ENCODE data around the gene NEB. TPM values are rescaled to one million over a fixed set of nuclear protein-coding genes. Genes with fewer than 3 reads are reported as not detected.

The NEB gene
- polyA plus RNA-seq, 1 of the 3 experiments (the other 2 are of a cell fraction) = 0.02 TPM

DNA sequence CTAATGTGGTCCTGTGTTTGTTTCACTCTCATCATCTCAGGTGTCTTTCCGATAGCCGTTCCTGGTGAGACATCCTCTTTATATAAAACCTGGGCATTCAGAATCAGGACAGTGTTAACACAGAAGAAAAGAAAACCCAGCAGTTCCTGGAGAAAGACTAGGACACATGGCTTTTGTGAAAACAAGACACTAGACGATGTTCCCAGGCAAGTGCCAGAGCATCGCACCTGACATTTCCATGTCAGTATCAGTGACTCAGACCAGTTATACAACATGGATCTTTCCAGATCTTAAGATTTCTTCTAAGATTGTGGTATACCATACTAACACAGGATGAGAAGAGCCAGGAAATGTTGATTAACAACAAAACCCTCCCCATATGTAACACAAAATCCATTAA lies 228.1 kb downstream of the NEB start:
- WGBS (ENCODE audit: low lambda C conversion rate) = 99% methylated on average over 4 of the region's 4 CpGs
- POLR2A ChIA-PET = no interaction called here
- no peak for DNase-seq
- no peak overlapping the region for H2AFZ ChIP-seq (ENCODE audit: low read depth)
- CTCF ChIA-PET = no interaction called here
- H3K27ac ChIP-seq (ENCODE audit: low read depth in 2 of 2, low read length in 1 of 2) = no peak overlapping the region
- H3K4me1 ChIP-seq (ENCODE audit: control insufficient read depth in 1 of 2, insufficient read depth in 2 of 2, low read depth in 1 of 2, low read length in 1 of 2) = no peaks in the 10 kb centered on the region
- no peaks in the 10 kb centered on the region for H3K79me2 ChIP-seq (ENCODE audit: insufficient read depth)
- H3K27me3 ChIP-seq (ENCODE audit: insufficient read depth) = no peaks in the 10 kb centered on the region
- no peaks in the 10 kb centered on the region for H3F3A ChIP-seq (replicated peaks; ENCODE audit: insufficient read depth)
- no peak overlapping the region for H3K4me2 ChIP-seq
- H3K9me2 ChIP-seq = 0 out of 2 replicates have a peak, but pooled peaks cover 2% of the 10 kb centered on the region
- H3K36me3 ChIP-seq (replicated peaks in 1 of 2; ENCODE audit: control insufficient read depth in 1 of 2, insufficient read depth in 2 of 2, low read length in 1 of 2) = peaks cover 2 to 6% of the 10 kb centered on the region in 2 experiments
- TF ChIP-seq YY1 (IDR thresholded peaks at IDR 0.05; ENCODE audit: low read depth) (no peak), RFX5 (IDR thresholded peaks at IDR 0.05; ENCODE audit: low read length) (no peak), GABPA (IDR thresholded peaks at IDR 0.05; ENCODE audit: low read depth) (no peak), TEAD4 (IDR thresholded peaks at IDR 0.05; ENCODE audit: borderline replicate concordance, insufficient read depth) (no peak), ELF1 (IDR thresholded peaks at IDR 0.05) (no peak), USF1 (IDR thresholded peaks at IDR 0.05; ENCODE audit: borderline replicate concordance, low read depth) (no peak), RCOR1 (IDR thresholded peaks at IDR 0.05; ENCODE audit: low read length) (no peak), FOXM1 (IDR thresholded peaks at IDR 0.05; ENCODE audit: low read depth) (no peak), TAF1 (IDR thresholded peaks at IDR 0.05; ENCODE audit: borderline replicate concordance, low read depth, low read length) (no peak), POLR2AphosphoS5 (IDR thresholded peaks at IDR 0.05; ENCODE audit: low read depth, low read length) (no peak), SMC3 (IDR thresholded peaks at IDR 0.05; ENCODE audit: low read depth, low read length) (no peak)
- TF ChIP-seq, protein P1, sequence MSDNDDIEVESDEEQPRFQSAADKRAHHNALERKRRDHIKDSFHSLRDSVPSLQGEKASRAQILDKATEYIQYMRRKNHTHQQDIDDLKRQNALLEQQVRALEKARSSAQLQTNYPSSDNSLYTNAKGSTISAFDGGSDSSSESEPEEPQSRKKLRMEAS (IDR thresholded peaks at IDR 0.05; ENCODE audit: low read depth) = no peak
- H4K20me1 ChIP-seq (ENCODE audit: insufficient read depth) = no peaks in the 10 kb centered on the region
- no peaks in the 10 kb centered on the region for H3K9me3 ChIP-seq
- H3K9ac ChIP-seq = no peak overlapping the region
- H3K4me3 ChIP-seq (ENCODE audit: low read depth in 2 of 2, low read length in 1 of 2) = no peak overlapping the region

DNA sequence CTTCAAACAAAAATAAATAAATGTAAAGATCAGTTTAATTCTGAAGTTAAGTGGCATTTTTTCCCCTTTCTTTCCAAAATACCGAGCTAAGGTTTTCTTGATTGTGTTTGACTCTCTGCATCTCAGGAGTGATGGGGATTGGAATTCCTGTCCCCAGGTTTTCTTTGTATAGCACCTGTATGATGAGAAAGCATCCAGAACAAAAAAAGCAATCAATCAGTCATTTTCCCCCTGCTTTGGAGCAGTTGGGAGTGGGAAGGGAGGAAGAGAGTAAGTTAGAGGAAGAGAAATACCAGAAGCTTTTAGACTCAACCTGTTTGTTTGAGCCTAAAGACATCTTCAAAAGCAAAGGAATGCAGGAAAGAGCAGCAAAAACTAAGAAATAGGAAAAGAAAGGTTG lies 236.1 kb downstream of the NEB start:
- Histone ChIP-seq H3K9me3 (no peaks in the 10 kb centered on the region), H3K9ac (no peak overlapping the region), H3K4me2 (no peak overlapping the region), H3K9me2 (no peaks in the 10 kb centered on the region), H3K79me2 (ENCODE audit: insufficient read depth) (no peaks in the 10 kb centered on the region), H2AFZ (ENCODE audit: low read depth) (no peak overlapping the region), H3F3A (replicated peaks; ENCODE audit: insufficient read depth) (no peaks in the 10 kb centered on the region), H3K4me3 (ENCODE audit: low read depth in 2 of 2, low read length in 1 of 2) (no peak overlapping the region), H3K36me3 (replicated peaks in 1 of 2; ENCODE audit: control insufficient read depth in 1 of 2, insufficient read depth in 2 of 2, low read length in 1 of 2) (peaks cover 0 to 8% of the 10 kb centered on the region in 2 experiments), H3K27me3 (ENCODE audit: insufficient read depth) (no peaks in the 10 kb centered on the region), H4K20me1 (ENCODE audit: insufficient read depth) (no peaks in the 10 kb centered on the region), H3K4me1 (ENCODE audit: control insufficient read depth in 1 of 2, insufficient read depth in 2 of 2, low read depth in 1 of 2, low read length in 1 of 2) (no peaks in the 10 kb centered on the region), H3K27ac (ENCODE audit: low read depth in 2 of 2, low read length in 1 of 2) (no peak overlapping the region)
- CTCF ChIA-PET = no interaction called here
- TF ChIP-seq TAF1 (IDR thresholded peaks at IDR 0.05; ENCODE audit: borderline replicate concordance, low read depth, low read length) (no peak), NRF1 (IDR thresholded peaks at IDR 0.05; ENCODE audit: low read depth, low read length) (no peak), SMC3 (IDR thresholded peaks at IDR 0.05; ENCODE audit: low read depth, low read length) (no peak), USF1 (IDR thresholded peaks at IDR 0.05; ENCODE audit: borderline replicate concordance, low read depth) (no peak), TCF12 (IDR thresholded peaks at IDR 0.05) (no peak), GABPA (IDR thresholded peaks at IDR 0.05; ENCODE audit: low read depth) (no peak), MEF2A (IDR thresholded peaks at IDR 0.05; ENCODE audit: borderline replicate concordance, low read depth) (no peak)
- TF ChIP-seq, protein P2, sequence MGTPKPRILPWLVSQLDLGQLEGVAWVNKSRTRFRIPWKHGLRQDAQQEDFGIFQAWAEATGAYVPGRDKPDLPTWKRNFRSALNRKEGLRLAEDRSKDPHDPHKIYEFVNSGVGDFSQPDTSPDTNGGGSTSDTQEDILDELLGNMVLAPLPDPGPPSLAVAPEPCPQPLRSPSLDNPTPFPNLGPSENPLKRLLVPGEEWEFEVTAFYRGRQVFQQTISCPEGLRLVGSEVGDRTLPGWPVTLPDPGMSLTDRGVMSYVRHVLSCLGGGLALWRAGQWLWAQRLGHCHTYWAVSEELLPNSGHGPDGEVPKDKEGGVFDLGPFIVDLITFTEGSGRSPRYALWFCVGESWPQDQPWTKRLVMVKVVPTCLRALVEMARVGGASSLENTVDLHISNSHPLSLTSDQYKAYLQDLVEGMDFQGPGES (IDR thresholded peaks at IDR 0.05; ENCODE audit: low read depth, low read length) = no peak
- POLR2A ChIA-PET = no interaction called here
- 93% methylated on average over 1 of the region's 1 CpG for WGBS (ENCODE audit: low lambda C conversion rate)
- no peak for DNase-seq

All from SK-N-SH (cell line).